ENCODE measurements around the gene PRAC1. TPM values are rescaled to one million over a fixed set of nuclear protein-coding genes. Genes with fewer than 3 reads are reported as not detected.

The PRAC1 gene
- total RNA-seq, 1 experiment from 2014 or later: not detected

- no peaks in the 10 kb centered on the region for H3K9me3 Mint-ChIP-seq (ENCODE audit: low read depth, unreplicated experiment)
- H3K4me3 Mint-ChIP-seq (ENCODE audit: low read depth, unreplicated experiment): no peak overlapping the region
- CTCF ChIA-PET: no interaction called here
- no peak overlapping the region for H3K27ac Mint-ChIP-seq (ENCODE audit: unreplicated experiment)
- intact Hi-C loops (cut with micrococcal nuclease; ENCODE audit: unreplicated experiment): no loop called here
- no peak for DNase-seq
- peaks cover 22% of the 10 kb centered on the region for H3K4me1 Mint-ChIP-seq (ENCODE audit: low read depth, unreplicated experiment)
- no TSS peak for BruUV-seq (replicated peaks)
- H3K27me3 Mint-ChIP-seq (ENCODE audit: unreplicated experiment): peaks cover 92% of the 10 kb centered on the region
- H3K36me3 Mint-ChIP-seq (ENCODE audit: insufficient read depth, unreplicated experiment): no peaks in the 10 kb centered on the region
- no peak for TF ChIP-seq CTCF (IDR thresholded peaks at IDR 0.05; ENCODE audit: unreplicated experiment)
These were observed 34.5 kb upstream of the PRAC1 start for GRCh38 chr17:48756830-48757251.

DNA sequence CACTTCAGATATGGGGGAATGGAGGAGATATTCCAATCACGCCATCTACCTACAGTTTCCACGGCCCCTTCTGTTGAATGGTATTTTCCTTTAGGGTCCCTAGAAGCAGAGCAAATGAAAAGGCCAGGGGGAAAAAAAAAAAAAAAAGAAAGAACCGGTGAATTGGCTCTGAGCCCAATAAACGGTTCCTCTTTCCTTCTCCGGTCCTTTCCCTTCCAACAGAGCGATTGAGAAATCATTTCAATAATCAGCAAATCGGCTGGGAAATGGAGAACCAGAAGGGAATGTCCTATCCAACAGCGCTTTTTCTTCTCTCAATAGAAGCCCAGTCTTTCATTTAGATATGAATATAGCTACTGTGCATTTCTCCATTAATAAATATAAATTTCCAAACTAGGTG is 33.0 kb upstream of the PRAC1 start:
- peaks cover 30% of the 10 kb centered on the region for H3K4me1 Mint-ChIP-seq (ENCODE audit: low read depth, unreplicated experiment)
- H3K4me3 Mint-ChIP-seq (ENCODE audit: low read depth, unreplicated experiment): no peak overlapping the region
- intact Hi-C loops (cut with micrococcal nuclease; ENCODE audit: unreplicated experiment): no loop called here
- CTCF ChIA-PET: no interaction called here
- H3K27ac Mint-ChIP-seq (ENCODE audit: unreplicated experiment): no peak overlapping the region
- BruUV-seq (replicated peaks): no TSS peak
- no peaks in the 10 kb centered on the region for H3K9me3 Mint-ChIP-seq (ENCODE audit: low read depth, unreplicated experiment)
- no peak for DNase-seq
- no peak for TF ChIP-seq CTCF (IDR thresholded peaks at IDR 0.05; ENCODE audit: unreplicated experiment)
- H3K27me3 Mint-ChIP-seq (ENCODE audit: unreplicated experiment): peaks cover 92% of the 10 kb centered on the region
- H3K36me3 Mint-ChIP-seq (ENCODE audit: insufficient read depth, unreplicated experiment): no peaks in the 10 kb centered on the region

DNA sequence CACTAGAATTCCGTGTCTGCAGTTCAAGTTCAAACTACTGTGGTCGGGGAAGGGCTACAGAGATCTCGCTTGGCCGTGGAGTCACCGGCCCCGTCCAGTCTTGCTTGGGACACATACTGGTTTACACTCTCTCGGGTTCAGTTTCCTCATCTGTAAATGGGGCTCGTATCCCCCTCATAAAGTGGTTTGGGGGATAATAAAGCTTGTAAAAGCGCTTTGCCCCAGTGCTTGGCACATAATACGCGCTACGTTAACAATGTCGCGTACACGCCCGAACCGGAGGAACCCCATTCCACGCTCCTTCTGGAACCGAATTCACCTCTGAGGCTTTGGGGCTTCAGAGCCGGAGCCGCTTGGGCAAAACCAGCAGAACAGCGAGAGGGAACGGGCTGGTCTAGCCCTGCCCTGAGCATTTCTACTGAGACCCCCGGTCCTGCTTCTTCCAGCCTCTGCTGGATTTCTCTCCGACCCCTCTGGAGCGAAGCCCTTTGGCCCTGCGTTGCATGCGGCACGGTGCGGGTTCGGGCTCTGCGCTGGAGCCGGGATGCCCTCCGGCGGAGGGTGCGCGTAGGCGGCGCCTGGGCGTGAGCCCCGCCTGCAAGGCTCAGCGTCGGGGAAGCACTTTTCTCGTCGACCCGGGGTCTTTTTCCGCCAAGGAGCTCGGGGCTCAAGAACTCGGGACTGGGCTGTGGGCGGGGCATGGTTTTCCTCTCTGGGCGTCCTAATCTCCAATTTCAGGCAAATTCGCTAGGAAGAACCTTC is 32.4 kb upstream of the PRAC1 start:
- TF ChIP-seq CTCF (IDR thresholded peaks at IDR 0.05; ENCODE audit: unreplicated experiment): no peak
- peaks cover 92% of the 10 kb centered on the region for H3K27me3 Mint-ChIP-seq (ENCODE audit: unreplicated experiment)
- intact Hi-C loops (cut with micrococcal nuclease; ENCODE audit: unreplicated experiment): no loop called here
- CTCF ChIA-PET: no interaction called here
- peaks cover 30% of the 10 kb centered on the region for H3K4me1 Mint-ChIP-seq (ENCODE audit: low read depth, unreplicated experiment)
- no TSS peak for BruUV-seq (replicated peaks)
- H3K36me3 Mint-ChIP-seq (ENCODE audit: insufficient read depth, unreplicated experiment): no peaks in the 10 kb centered on the region
- no peak for DNase-seq
- H3K27ac Mint-ChIP-seq (ENCODE audit: unreplicated experiment): no peak overlapping the region
- no peaks in the 10 kb centered on the region for H3K9me3 Mint-ChIP-seq (ENCODE audit: low read depth, unreplicated experiment)
- no peak overlapping the region for H3K4me3 Mint-ChIP-seq (ENCODE audit: low read depth, unreplicated experiment)

- TF ChIP-seq CTCF (IDR thresholded peaks at IDR 0.05; ENCODE audit: unreplicated experiment): no peak
- H3K27me3 Mint-ChIP-seq (ENCODE audit: unreplicated experiment): peaks cover 92% of the 10 kb centered on the region
- no peak overlapping the region for H3K27ac Mint-ChIP-seq (ENCODE audit: unreplicated experiment)
- no peaks in the 10 kb centered on the region for H3K9me3 Mint-ChIP-seq (ENCODE audit: low read depth, unreplicated experiment)
- H3K4me1 Mint-ChIP-seq (ENCODE audit: low read depth, unreplicated experiment): peaks cover 30% of the 10 kb centered on the region
- CTCF ChIA-PET: no interaction called here
- no peak overlapping the region for H3K4me3 Mint-ChIP-seq (ENCODE audit: low read depth, unreplicated experiment)
- H3K36me3 Mint-ChIP-seq (ENCODE audit: insufficient read depth, unreplicated experiment): no peaks in the 10 kb centered on the region
- no peak for DNase-seq
- no TSS peak for BruUV-seq (replicated peaks)
- intact Hi-C loops (cut with micrococcal nuclease; ENCODE audit: unreplicated experiment): no loop called here
These were observed 31.6 kb upstream of the PRAC1 start for GRCh38 chr17:48753794-48754499.
